C4-2B (cell line): ENCODE results near the gene TRRAP.

Experiments used
- ZFX ChIP-seq: fragments of 450-650 bp; IDR thresholded peaks from 2 replicates; pipeline ENCODE4 v1.6.1; 2017
- TF ChIP-seq, protein P1 (sequence below): fragments of 450-650 bp; conservative IDR thresholded peaks from 2 replicates; pipeline ENCODE4 v1.5.1; 2017; ENCODE audit warnings: mild to moderate bottlenecking

DNA sequence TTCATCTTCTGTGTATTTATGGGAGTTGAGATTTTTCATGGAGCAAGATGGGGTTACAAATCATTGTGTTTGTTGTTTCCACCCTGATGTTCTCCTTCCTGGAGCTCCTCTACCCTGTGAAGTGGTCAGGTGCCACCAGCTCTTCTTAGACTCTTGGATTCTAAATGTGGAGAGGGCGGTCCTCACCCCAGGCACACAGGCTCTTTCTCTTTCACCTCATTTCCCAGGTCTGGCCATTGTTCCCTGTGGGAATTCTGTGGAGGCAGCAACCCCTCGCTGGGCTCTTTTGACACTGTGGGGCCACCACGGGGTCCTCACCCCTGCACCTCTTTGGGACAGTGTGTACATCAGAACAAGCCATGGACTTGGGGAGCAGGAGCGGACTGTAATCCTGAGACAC is 95.9 kb downstream of the TRRAP start:
- TF ChIP-seq, protein P1, sequence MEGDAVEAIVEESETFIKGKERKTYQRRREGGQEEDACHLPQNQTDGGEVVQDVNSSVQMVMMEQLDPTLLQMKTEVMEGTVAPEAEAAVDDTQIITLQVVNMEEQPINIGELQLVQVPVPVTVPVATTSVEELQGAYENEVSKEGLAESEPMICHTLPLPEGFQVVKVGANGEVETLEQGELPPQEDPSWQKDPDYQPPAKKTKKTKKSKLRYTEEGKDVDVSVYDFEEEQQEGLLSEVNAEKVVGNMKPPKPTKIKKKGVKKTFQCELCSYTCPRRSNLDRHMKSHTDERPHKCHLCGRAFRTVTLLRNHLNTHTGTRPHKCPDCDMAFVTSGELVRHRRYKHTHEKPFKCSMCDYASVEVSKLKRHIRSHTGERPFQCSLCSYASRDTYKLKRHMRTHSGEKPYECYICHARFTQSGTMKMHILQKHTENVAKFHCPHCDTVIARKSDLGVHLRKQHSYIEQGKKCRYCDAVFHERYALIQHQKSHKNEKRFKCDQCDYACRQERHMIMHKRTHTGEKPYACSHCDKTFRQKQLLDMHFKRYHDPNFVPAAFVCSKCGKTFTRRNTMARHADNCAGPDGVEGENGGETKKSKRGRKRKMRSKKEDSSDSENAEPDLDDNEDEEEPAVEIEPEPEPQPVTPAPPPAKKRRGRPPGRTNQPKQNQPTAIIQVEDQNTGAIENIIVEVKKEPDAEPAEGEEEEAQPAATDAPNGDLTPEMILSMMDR: no peak
- TF ChIP-seq ZFX: no peak
